Neural progenitor cell (in vitro differentiated cells): ENCODE data around the gene IFNA1. TPM values are rescaled to one million over a fixed set of nuclear protein-coding genes. Genes with fewer than 3 reads are reported as not detected.
"Not testable (repeated sequence)": the region's sequence is repeated elsewhere in the genome, so short reads cannot be mapped to it uniquely, and the experiment has no call there.

Source experiments
- DNase-seq: peaks from one replicate; pipeline ENCODE4 v3.0.0-alpha.2; 2016; ENCODE audit warnings: low spot score
- H2AFZ ChIP-seq: fragments of 200-600 bp; sonication (generic); replicated peaks from 2 replicates; pipeline ENCODE4 v1.6.1; 2016; ENCODE audit warnings: antibody characterized with exemption
- H3F3A ChIP-seq: fragments of 200-600 bp; sonication (generic); 2 replicates; pipeline ENCODE4 v1.6.1; 2016; ENCODE audit warnings: antibody characterized with exemption, low read depth
- H3K27ac ChIP-seq: fragments of 200-600 bp; sonication (generic); 2 replicates; pipeline ENCODE4 v1.5.1; 2016; ENCODE audit warnings: mild to moderate bottlenecking
- H3K27me3 ChIP-seq: fragments of 200-600 bp; sonication (generic); 2 replicates; pipeline ENCODE4 v1.6.1; 2016; ENCODE audit warnings: mild to moderate bottlenecking, moderate library complexity
- H3K36me3 ChIP-seq: fragments of 200-600 bp; sonication (generic); 2 replicates; pipeline ENCODE4 v1.5.1; 2016
- H3K4me1 ChIP-seq: fragments of 200-600 bp; sonication (generic); 2 replicates; pipeline ENCODE4 v1.6.1; 2016; ENCODE audit warnings: mixed run types
- H3K4me2 ChIP-seq: fragments of 200-600 bp; sonication (generic); 2 replicates; pipeline ENCODE4 v1.6.1; 2016
- H3K4me3 ChIP-seq: fragments of 200-600 bp; sonication (generic); 2 replicates; pipeline ENCODE4 v1.5.1; 2016
- H3K79me2 ChIP-seq: fragments of 200-600 bp; sonication (generic); 2 replicates; pipeline ENCODE4 v1.6.1; 2016; ENCODE audit warnings: low read depth
- H3K9ac ChIP-seq: fragments of 200-600 bp; sonication (generic); 2 replicates; pipeline ENCODE4 v1.6.1; 2016
- H3K9me3 ChIP-seq: fragments of 200-600 bp; sonication (generic); 2 replicates; pipeline ENCODE4 v1.5.1; 2016; ENCODE audit warnings: low read depth
- H4K20me1 ChIP-seq: fragments of 200-600 bp; sonication (generic); 2 replicates; pipeline ENCODE4 v1.6.1; 2016; ENCODE audit warnings: low read depth
- H3K27ac Mint-ChIP-seq: 3 replicates; pipeline ENCODE4 v1.8.0; 2021; ENCODE audit warnings: mixed read lengths
- H3K27me3 Mint-ChIP-seq: 2 replicates; pipeline ENCODE4 v1.8.0; 2022; ENCODE audit warnings: low read depth, mild to moderate bottlenecking, inconsistent platforms, moderate library complexity, mixed read lengths; ENCODE audit not compliant: insufficient read depth
- H3K36me3 Mint-ChIP-seq: 3 replicates; pipeline ENCODE4 v1.8.0; 2021; ENCODE audit warnings: mixed read lengths
- H3K4me1 Mint-ChIP-seq: 3 replicates; pipeline ENCODE4 v1.8.0; 2021; ENCODE audit warnings: mixed read lengths
- H3K4me3 Mint-ChIP-seq: 3 replicates; pipeline ENCODE4 v1.8.0; 2021; ENCODE audit warnings: mild to moderate bottlenecking, moderate library complexity, mixed read lengths
- H3K9me3 Mint-ChIP-seq: 3 replicates; pipeline ENCODE4 v1.8.0; 2020; ENCODE audit warnings: mixed read lengths
- CTCF ChIP-seq: fragments of 200-600 bp; sonication (generic); IDR thresholded peaks from 2 replicates; pipeline ENCODE4 v1.5.1; 2017; ENCODE audit warnings: antibody characterized with exemption, mild to moderate bottlenecking
- EZH2 ChIP-seq: fragments of 200-600 bp; sonication (generic); IDR thresholded peaks from 2 replicates; pipeline ENCODE4 v1.6.1; 2017; ENCODE audit warnings: antibody characterized with exemption, mild to moderate bottlenecking, moderate library complexity
- EZH2phosphoT487 ChIP-seq: fragments of 200-600 bp; sonication (generic); IDR thresholded peaks from 2 replicates; pipeline ENCODE4 v1.6.1; 2017; ENCODE audit warnings: antibody characterized with exemption
- total RNA-seq: library from RNA; depleted of rRNA; stranded (reverse); fragments of >200 nt; gene quantifications from 2 replicates; pipeline ENCODE4 v1.2.3, GENCODE V29; 2015; ENCODE audit warnings: low replicate concordance

Gene IFNA1
- total RNA-seq, 1 donor from 2014 or later = not detected

DNA sequence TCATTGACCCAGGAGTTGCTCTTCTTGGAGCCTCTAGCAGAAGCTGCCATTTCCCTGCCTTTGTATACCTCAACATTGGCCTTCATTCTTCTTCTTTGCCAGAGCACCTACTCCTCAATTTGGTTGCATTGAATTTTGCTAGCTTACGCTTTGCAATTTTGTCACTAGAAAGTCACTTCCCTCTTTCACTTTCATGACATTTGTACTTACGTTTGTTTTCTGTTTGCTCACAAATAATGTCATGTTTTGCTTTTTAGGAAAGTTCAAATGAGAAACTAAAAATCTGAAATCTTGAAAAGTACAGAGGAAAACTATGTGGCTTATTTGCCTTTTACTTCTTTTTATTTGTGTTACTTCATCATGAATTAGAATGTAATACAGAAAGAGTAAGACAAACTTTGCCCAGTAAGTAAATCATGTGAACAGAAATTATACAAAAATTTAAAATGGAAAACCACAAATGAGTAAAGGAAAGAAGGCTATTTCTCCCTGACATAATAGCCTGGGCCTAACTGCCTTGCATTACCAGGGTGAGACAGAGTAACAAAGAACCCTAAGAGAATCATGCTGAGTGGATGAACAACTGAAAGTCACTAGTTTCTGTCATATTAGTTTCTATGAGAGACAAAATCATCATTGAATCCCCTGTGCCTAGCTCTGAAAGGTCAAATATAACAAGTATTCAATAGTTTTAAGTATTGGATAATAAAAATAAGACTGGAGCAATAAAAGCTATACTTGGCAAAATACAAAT lies 7.4 kb upstream of the IFNA1 start:
- no peaks in the 10 kb centered on the region for H3F3A ChIP-seq
- Mint-ChIP-seq H3K4me3 (no peak overlapping the region), H3K27me3 (no peaks in the 10 kb centered on the region), H3K36me3 (no peaks in the 10 kb centered on the region), H3K27ac (no peak overlapping the region), H3K4me1 (peaks cover 12% of the 10 kb centered on the region), H3K9me3 (no peaks in the 10 kb centered on the region)
- H3K27me3 ChIP-seq = no peaks in the 10 kb centered on the region
- H4K20me1 ChIP-seq = no peaks in the 10 kb centered on the region
- H3K4me1 ChIP-seq = peaks cover 5% of the 10 kb centered on the region
- no peak overlapping the region for H3K4me2 ChIP-seq
- H3K36me3 ChIP-seq = no peaks in the 10 kb centered on the region
- no peak for TF ChIP-seq CTCF
- no peak for TF ChIP-seq EZH2phosphoT487
- TF ChIP-seq EZH2 = no peak
- no peaks in the 10 kb centered on the region for H3K79me2 ChIP-seq
- no peaks in the 10 kb centered on the region for H3K9me3 ChIP-seq
- H3K27ac ChIP-seq = no peak overlapping the region
- no peak overlapping the region for H3K9ac ChIP-seq
- H3K4me3 ChIP-seq = no peak overlapping the region
- H2AFZ ChIP-seq = no peak overlapping the region
- no peak for DNase-seq

GRCh38 chr9:21434202-21435014 lies 5.8 kb upstream of the IFNA1 start:
- peaks cover 5% of the 10 kb centered on the region for H3K4me1 ChIP-seq
- Mint-ChIP-seq H3K4me1 (peaks cover 12% of the 10 kb centered on the region), H3K9me3 (no peaks in the 10 kb centered on the region), H3K27me3 (no peaks in the 10 kb centered on the region), H3K4me3 (no peak overlapping the region), H3K27ac (no peak overlapping the region), H3K36me3 (no peaks in the 10 kb centered on the region)
- no peaks in the 10 kb centered on the region for H3K79me2 ChIP-seq
- H4K20me1 ChIP-seq = no peaks in the 10 kb centered on the region
- H3K36me3 ChIP-seq = no peaks in the 10 kb centered on the region
- H3K9ac ChIP-seq = no peak overlapping the region
- H3K27me3 ChIP-seq = no peaks in the 10 kb centered on the region
- peak; percentile 74 for DNase-seq
- H3K4me2 ChIP-seq = no peak overlapping the region
- no peaks in the 10 kb centered on the region for H3K9me3 ChIP-seq
- no peaks in the 10 kb centered on the region for H3F3A ChIP-seq
- TF ChIP-seq EZH2phosphoT487 = no peak
- peak; percentile 62 for TF ChIP-seq CTCF
- TF ChIP-seq EZH2 = no peak
- H3K27ac ChIP-seq = no peak overlapping the region
- H2AFZ ChIP-seq = no peak overlapping the region
- no peak overlapping the region for H3K4me3 ChIP-seq

DNA sequence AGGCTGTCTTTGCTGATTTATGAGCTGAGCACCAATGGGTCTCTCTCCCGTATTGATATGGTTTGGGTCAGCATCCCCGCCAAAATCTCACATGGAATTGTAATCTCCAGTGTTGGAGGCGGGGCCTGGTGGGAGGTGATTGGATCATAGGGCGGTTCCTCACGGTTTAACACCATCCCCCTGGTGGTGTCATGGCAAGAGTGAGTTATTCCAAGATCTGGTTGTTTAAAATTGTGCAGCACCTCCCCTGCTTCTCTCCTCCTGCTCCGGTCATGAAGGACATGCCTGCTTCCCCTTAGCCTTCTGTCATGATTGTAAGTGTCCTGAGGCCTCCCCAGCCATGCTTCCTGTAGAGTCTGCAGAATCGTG lies 5.2 kb upstream of the IFNA1 start:
- not testable (repeated sequence) for H3K27me3 Mint-ChIP-seq, H3F3A ChIP-seq, H3K4me1 ChIP-seq, H3K27me3 ChIP-seq, H2AFZ ChIP-seq, H3K4me3 Mint-ChIP-seq, H4K20me1 ChIP-seq, H3K27ac ChIP-seq, H3K4me3 ChIP-seq, H3K4me2 ChIP-seq, H3K9me3 ChIP-seq, DNase-seq, H3K27ac Mint-ChIP-seq, H3K36me3 ChIP-seq, H3K79me2 ChIP-seq, H3K9ac ChIP-seq, H3K36me3 Mint-ChIP-seq, H3K9me3 Mint-ChIP-seq
- peaks cover 12% of the 10 kb centered on the region for H3K4me1 Mint-ChIP-seq
